HG03432 (cell line): ENCODE data around the gene TNS4.
A peak's percentile ranks its signal among the peaks of the same experiment; 100 is the strongest.

Experiments used
- ATAC-seq: cut with Tn5 transposase; IDR thresholded peaks from one replicate; pipeline ENCODE4 v1.9.1; 2021; ENCODE audit warnings: mild to moderate bottlenecking, moderate library complexity; ENCODE audit not compliant: unreplicated experiment

TNS4 gene

DNA sequence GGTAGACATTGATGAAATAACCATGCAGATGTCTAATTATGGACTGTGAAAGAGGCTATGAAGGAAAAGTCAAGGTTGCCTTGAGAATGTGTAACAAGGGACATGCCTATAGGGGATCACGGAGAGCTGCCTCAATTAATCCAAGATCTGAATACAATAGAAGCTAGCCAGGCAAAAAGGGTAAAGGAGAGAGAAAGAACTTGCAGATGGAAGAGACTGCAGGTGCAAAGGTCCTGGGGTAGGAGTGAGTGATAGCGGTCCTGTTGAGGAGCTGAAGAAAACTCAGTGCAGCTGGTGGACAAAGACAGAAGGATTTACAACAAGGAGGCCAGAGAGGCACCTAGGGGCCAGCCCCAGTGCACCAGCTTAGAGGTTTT is 15.9 kb upstream of the TNS4 start:
- no peak for ATAC-seq

- ATAC-seq, result peak; percentile 65
Observed at GRCh38 chr17:40516581-40517285, 15.3 kb upstream of the TNS4 start.

DNA sequence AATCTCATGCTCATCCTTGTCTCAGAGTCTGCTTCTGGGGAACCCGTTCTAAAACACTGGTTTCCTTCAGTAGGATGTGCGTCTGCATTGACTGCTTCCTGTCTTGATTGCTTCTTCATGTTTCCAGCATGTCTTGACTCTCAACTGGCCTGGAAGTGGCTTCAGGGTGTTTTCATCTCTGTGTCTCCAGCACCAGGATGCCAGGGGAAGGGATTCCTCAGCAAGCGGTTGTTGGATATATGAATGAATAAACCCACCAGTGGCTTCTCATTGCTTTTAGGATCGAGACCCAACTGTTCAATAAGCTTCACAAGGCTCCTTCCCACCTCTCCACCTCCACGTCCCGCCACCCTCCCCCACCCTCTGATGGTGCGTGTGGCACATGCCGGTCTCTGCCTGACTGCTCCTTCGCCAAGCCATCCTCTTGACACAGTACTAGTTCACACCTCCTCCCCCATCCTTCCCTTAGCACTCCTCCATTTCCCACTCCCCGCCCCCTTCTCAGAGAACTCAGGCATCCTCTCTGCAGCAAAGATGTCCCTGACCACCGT is 14.1 kb upstream of the TNS4 start:
- ATAC-seq, result no peak

DNA sequence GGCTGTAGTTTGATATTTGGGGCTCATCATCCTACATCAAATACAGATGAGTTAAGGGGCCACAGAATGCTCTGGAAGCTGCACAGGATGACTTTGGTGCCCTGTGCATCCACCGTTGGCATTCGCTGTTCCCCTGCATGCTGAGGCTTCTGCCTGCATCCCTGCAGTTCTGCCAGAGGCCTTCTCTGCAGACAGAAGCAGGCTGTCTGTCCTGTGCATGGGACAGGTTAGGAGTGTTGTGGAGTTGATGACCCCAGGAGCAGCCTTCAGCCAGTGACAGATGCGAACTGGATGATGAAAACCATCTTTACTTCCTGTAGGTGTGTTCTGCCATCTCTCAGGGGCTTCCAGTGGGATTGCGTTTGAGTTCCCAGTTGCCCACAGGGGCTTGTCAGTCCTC is 13.6 kb upstream of the TNS4 start:
- no peak for ATAC-seq

GRCh38 chr17:40514013-40514875 is 12.8 kb upstream of the TNS4 start:
- ATAC-seq, result no peak

GRCh38 chr17:40511667-40512220 is 10.3 kb upstream of the TNS4 start:
- ATAC-seq, result no peak

- ATAC-seq, result no peak
Observed at GRCh38 chr17:40511136-40511535, 9.7 kb upstream of the TNS4 start.

- ATAC-seq, result no peak
Observed at GRCh38 chr17:40510328-40510648, 8.9 kb upstream of the TNS4 start.

- ATAC-seq, result no peak
Observed at GRCh38 chr17:40509626-40510327, 8.4 kb upstream of the TNS4 start.

GRCh38 chr17:40506786-40507185 is 5.4 kb upstream of the TNS4 start:
- no peak for ATAC-seq

DNA sequence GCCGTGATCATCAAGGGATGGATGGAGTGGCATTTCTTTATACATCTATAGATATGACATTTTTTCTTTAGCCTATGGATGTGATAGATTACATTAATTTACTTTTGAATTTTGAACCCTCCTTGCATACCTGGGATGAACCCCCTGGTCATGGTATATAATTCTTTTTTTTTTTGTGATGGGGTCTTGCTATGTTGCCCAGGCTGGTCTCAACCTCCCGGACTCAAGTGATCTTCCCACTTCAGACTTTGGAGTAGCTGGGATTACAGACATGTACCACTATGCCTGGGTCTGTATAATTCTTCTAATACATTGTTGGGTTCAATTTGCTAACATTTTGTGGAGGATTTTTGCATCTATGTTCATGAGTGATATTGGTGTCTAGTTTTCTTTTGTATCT is 1.7 kb upstream of the TNS4 start:
- no peak for ATAC-seq

DNA sequence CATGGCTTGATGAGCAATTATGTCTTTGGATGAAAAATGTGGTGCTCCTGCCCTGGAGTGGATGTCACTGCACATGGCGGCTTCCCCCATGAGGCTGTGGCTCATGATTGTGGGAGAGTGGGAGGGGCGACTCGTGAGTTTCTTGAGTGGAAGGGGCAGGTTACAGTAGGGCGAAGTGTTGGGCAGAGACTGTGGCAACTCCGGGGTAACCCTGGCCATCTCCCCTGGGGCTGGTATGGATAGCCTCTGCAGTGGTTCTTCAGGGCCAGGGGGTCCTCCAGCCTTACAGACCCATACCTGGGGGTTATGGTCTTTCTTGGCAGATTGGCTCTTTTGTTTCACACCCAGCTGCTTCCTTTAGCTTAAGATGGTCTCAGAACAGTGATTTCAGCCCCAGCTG is 1.3 kb upstream of the TNS4 start:
- no peak for ATAC-seq

- no peak for ATAC-seq
Observed at GRCh38 chr17:40500709-40501108, 714 bp downstream of the TNS4 start.

GRCh38 chr17:40500190-40500589 is 1.2 kb downstream of the TNS4 start:
- ATAC-seq, result no peak

DNA sequence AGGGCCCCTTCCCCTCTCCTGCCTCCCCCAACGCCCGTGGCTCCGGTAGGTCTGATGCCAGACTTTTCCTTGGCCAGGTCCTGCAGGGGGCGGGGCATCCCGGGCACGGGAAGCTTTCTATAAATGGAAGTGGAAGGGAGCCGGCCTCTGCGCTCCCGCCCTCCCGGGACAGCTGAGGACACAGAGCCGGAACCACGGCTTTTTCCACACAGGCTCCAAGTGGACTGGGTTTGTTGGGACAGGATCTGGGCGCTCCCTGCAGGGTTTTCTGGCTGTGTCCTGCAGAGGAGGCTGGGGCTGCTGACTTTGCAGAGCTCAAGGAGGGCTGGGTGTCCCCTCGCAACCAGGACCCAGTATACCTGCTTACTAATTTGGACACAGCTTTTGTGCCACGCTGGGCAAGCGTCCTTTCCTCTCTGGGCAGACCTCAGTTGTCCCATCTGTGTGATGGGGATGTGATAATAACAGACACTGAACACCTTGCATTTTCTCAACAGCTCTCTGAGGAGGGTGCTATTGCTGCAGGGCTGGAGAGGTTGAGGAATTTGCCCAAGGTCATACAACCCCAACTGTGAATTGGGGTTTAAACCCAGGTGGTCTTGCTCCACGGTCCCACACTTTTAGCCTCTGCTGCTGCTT is 1.8 kb downstream of the TNS4 start:
- no peak for ATAC-seq

DNA sequence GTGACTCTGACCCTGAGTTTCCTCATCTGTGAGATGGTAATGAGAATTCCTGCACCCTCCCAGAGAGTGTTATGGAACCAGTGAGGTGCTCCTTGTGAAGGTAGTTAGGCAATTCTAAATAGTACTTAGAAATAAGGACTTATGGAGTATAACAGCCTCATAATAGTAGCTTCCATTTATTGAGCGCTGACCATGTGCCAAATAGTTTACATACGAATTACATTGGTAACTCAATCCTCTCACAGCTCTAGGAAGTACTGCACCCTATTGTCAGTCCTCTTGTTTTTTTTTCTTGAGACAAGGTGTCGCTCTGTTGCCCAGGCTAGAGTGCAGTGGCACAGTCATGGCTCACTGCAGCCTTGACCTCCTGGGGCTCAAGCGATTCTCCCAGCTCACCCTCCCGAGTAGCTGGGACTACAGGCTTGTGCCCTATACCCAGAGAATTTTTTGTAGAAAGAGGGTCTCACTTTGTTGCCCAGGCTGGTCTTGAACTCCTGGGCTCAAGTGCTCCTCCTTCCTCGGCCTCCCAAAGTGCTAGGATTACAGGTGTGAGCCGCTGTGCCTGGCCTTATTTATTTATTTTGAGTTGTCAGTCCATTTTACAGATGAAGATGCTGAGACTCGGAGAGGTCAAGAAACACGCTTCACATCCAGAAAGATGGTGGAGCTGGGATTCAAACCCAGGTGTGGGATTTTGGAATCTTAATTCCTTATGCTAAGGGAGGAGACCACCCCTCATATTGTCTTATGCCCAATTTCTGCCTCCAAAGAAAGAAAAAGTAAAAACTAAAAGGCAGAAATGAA is 2.9 kb downstream of the TNS4 start:
- no peak for ATAC-seq

DNA sequence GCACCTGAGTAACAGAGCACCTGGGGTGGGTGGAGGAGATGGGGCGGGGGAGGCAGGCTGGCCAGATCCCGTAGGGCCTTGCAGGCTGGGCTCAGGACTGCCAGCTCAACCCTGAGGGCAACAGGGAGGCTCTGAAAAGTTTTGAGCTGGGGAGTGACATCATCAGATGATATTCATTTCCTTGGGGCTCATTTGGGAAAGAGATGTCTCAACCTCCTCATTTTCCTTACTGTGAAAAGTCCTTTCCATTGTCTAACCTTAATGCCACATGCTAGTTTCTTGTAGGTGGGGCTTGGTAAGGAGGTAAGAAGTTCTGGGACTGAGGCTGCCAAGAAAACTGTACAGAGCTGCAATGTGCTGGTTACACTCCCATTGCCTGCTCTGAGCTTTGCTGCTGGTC is 3.7 kb downstream of the TNS4 start:
- no peak for ATAC-seq

DNA sequence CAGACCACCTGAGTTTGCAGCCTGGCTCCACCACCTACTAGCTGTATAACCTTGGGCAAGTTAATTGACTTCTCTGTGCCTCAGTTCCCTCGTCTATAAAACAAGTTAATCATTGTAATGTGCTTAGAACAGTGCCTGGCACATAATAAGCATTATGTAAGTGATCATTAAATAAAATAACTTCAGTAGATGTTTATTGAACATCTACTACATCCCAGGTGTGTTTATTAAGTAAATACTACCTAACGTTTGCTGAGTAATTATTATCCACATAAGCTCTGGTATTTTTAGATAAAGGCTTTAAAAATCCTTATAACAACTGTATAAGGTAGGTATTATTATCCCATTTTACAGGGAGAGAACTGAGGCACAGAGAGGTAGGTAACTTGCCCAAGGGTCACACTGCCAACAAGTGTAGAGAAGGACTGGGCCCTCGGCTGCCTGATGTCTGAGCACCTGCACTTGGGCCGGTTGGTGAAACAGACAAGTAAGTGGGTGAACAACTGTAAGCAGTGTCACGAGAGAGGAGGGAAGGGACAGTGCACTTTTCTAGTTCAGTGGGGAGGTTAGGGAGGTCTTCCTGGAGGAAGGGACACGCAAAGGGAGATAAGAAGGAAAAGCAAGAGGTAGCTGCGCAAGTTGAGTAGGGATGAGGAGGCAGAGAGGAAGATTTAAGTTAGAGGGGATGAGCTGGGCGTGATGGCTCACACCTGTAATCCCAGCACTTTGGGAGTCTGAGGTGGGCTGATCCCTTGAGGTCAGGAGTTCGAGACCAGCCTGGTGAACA is 4.6 kb downstream of the TNS4 start:
- ATAC-seq, result no peak

DNA sequence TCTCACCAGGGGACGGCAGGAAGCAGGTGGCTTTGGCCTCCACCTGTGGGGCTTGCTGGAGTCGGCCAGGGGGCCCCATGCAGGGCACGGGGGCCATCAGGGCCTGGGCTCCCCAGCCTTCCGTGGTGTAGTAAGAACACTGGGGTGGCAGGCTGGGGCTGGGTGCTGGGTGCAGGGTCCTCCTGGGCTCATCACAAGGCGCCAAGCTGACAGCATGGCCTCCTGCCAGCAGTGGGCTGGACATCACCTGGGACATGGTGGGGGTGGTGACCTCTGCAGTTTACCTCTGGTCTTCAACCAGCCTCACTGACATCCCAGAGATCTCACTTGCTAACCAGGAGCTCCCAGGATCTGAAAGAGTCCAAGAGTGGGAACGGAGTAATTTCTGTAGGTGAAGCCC is 5.3 kb downstream of the TNS4 start:
- no peak for ATAC-seq
